ENCODE results near the gene NT5DC1.

NT5DC1 gene

GRCh38 chr6:116248577-116248976 is 147.9 kb downstream of the NT5DC1 start:
- DNase-seq, result no peak

GRCh38 chr6:116251568-116252384 is 151.1 kb downstream of the NT5DC1 start:
- DNase-seq, result no peak

GRCh38 chr6:116253188-116253504 is 152.5 kb downstream of the NT5DC1 start:
- DNase-seq, result no peak

- DNase-seq, result peak; percentile 100
These were observed 153.0 kb downstream of the NT5DC1 start, which contains the start of gene TSPYL4 for GRCh38 chr6:116253505-116254296. TSS of gene TSPYL4 (minus strand) at chr6:116254075. CDS start at chr6:116254008, 67 bp downstream.

- peak; percentile 98 for DNase-seq
These were observed 153.8 kb downstream of the NT5DC1 start for GRCh38 chr6:116254297-116255056.

GRCh38 chr6:116255246-116255800 is 154.7 kb downstream of the NT5DC1 start:
- DNase-seq, result no peak

GRCh38 chr6:116256694-116257093 is 156.0 kb downstream of the NT5DC1 start:
- DNase-seq, result no peak

- DNase-seq, result no peak
These were observed 157.9 kb downstream of the NT5DC1 start for GRCh38 chr6:116258520-116258919.

GRCh38 chr6:116263353-116263752 is 162.7 kb downstream of the NT5DC1 start:
- DNase-seq, result no peak

- peak; percentile 81 for DNase-seq
These were observed 164.6 kb downstream of the NT5DC1 start for GRCh38 chr6:116265041-116265829.

- no peak for DNase-seq
These were observed 166.2 kb downstream of the NT5DC1 start for GRCh38 chr6:116266803-116267202.

- no peak for DNase-seq
These were observed 167.4 kb downstream of the NT5DC1 start for GRCh38 chr6:116267836-116268588.

- peak; percentile 100 for DNase-seq
These were observed 168.1 kb downstream of the NT5DC1 start for GRCh38 chr6:116268589-116269293.

GRCh38 chr6:116271149-116271708 is 170.6 kb downstream of the NT5DC1 start:
- DNase-seq, result no peak

GRCh38 chr6:116277124-116277523 is 176.5 kb downstream of the NT5DC1 start:
- DNase-seq, result no peak

- no peak for DNase-seq
These were observed 177.8 kb downstream of the NT5DC1 start for GRCh38 chr6:116278481-116278829.

- DNase-seq, result peak; percentile 99
These were observed 178.2 kb downstream of the NT5DC1 start for GRCh38 chr6:116278854-116279231.

GRCh38 chr6:116279232-116280160 is 178.8 kb downstream of the NT5DC1 start, which contains the start of gene TSPYL1:
TSS of gene TSPYL1 (minus strand) at chr6:116279930. CDS start at chr6:116279830, 100 bp downstream.
- DNase-seq, result peak; percentile 100
